NCI-H1105 treated with DMSO at 0.1 percent for 48 hours (cell line): ENCODE data around the gene TMCO1.
"Not testable (repeated sequence)": the region's sequence is repeated elsewhere in the genome, so short reads cannot be mapped to it uniquely, and the experiment has no call there.

Experiments
- DNase-seq: peaks from one replicate; lab custom pipeline; 2025; lab: John Stamatoyannopoulos, UW

Gene TMCO1

GRCh38 chr1:165686971-165687433, 81.7 kb downstream of the TMCO1 start:
- DNase-seq = no peak

- no peak for DNase-seq
Measured at GRCh38 chr1:165686121-165686970, 82.3 kb downstream of the TMCO1 start.

GRCh38 chr1:165683848-165684485, 84.7 kb downstream of the TMCO1 start:
- DNase-seq = no peak

- DNase-seq = not testable (repeated sequence)
Measured at GRCh38 chr1:165680773-165681172, 87.9 kb downstream of the TMCO1 start.

GRCh38 chr1:165680303-165680702, 88.4 kb downstream of the TMCO1 start:
- no peak for DNase-seq

GRCh38 chr1:165679282-165680036, 89.2 kb downstream of the TMCO1 start:
- DNase-seq = no peak

GRCh38 chr1:165678509-165678908, 90.2 kb downstream of the TMCO1 start:
- DNase-seq = no peak
